GM21423 (cell line): Measurements from ENCODE around the gene IL10RA.
"Not testable (repeated sequence)": the region's sequence is repeated elsewhere in the genome, so short reads cannot be mapped to it uniquely, and the experiment has no call there.

Source experiments
- ATAC-seq: cut with Tn5 transposase; IDR thresholded peaks from one replicate; pipeline ENCODE4 v1.9.1; 2021; ENCODE audit warnings: mild to moderate bottlenecking, moderate library complexity; ENCODE audit not compliant: unreplicated experiment

Gene IL10RA

DNA sequence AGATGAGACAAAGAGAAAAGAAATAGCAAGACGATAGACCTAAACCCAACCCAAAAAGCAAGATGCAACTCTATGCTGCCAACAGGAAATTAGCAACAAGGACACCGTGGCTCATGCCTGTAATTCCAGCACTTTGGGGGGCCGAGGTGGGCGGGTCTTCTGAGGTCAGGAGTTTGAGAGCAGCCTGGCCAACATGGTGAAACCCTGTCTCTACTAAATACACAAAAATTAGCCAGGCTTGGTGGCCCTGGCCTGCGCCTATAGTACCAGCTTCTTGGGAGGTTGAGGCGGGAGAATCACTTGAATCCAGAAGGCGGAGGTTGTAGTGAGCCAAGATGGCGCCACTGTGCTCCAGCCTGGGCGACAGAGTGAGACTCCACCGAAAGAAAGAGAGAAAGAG, 24.3 kb upstream of the IL10RA start:
- ATAC-seq = no peak

DNA sequence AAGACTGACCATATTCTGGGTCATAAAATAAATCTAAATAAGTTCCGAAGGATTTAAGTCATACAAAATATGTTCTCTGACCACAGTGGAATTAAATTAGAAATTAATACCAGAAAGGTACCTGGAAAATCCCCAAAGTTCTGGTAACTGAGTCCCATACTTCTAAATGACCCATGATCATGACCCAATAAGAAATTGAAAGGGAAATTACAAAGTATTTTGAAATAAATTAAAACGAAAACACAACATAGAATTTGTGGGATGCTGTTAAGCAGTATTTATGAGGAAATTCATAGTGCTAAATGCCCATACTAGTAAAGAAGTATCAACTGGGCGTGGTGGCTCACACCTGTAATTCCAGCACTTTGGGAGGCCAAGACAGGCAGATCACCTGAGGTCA, 23.4 kb upstream of the IL10RA start:
- no peak for ATAC-seq

DNA sequence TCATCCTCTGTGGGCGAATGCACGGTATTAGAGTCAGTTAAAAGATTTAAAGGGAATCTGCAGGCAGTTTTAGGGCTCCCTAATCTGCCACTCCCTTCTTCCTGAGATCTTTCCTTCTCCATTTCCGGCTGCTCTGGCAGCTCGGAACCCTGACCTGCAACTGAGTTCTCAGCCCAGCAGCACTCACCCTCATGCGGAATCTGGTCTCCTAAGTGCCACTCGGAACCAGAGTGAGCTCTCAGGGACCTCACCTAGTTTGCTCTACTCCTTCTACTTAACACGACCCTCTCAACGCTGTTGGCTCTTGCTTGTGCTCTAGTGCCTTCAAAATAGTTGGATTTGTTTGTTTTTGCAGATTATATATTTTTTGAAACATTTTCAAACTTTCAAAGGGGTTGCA, 19.3 kb upstream of the IL10RA start:
- ATAC-seq = no peak

DNA sequence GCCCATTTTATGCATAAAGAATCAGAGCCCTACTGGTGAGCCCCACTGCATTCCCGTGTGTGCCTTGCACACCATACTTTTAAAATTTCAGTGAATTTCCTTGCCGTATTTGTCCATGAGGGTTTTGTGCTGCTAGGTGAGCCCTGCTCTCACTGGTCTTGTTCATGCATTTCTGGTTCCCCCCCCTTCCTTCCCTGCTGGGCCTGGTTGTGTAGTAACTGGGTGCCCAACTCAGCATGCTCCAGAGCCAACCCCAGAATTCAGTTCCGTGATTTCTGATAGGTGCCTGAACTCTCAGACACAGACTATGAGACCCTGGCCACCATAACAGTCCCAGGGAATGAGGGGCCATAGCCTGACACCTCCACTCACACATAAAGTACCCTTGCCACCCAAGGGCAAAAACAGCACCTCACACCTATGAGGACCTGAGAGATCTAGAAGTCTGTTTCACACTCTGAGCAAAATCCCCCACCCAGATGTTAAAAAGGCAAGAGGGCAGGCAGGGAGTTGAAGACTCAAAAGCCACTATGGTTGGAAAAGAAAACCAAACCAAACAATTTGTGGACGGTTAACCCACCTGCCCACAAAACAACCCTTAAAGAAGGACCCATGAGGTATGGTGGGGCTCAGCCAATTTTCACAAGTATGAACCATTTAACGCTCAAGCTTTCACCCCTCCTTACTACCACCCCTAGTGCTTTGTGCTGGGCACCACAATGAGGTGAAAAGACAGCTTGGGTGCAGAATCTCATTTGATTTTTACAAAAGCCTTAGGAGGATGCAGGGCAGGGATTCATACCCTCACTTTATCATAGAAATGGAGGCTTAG, 16.8 kb upstream of the IL10RA start:
- ATAC-seq = no peak

DNA sequence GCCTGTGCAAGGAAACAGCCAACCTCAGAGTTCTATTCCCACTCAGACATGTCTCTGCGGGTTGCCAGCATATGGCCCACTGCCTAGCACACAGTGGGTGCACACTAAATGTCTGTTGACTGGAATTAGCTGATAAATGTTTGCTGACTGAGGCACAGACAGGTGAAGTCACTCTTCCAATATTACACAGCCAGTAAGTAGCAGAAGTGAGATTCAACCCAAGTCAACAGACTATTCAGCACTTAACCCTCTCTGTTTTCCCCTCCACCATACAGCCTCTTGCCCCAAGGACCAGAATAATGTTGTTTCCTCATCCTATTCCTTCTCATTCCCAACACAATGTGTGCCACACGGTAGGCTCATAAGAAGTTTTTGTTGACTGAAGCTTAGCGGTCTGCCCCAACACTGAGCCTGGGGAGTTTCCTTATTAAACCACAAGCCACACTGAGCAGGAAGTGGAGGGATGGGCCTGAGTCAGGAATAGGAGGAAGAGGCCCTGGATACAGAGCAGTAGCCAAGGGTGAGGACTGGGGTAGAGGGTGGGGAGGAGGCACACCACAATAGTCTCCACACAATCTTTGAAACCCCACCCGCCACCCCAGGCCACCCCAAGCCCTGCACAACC, 15.7 kb upstream of the IL10RA start:
- no peak for ATAC-seq

DNA sequence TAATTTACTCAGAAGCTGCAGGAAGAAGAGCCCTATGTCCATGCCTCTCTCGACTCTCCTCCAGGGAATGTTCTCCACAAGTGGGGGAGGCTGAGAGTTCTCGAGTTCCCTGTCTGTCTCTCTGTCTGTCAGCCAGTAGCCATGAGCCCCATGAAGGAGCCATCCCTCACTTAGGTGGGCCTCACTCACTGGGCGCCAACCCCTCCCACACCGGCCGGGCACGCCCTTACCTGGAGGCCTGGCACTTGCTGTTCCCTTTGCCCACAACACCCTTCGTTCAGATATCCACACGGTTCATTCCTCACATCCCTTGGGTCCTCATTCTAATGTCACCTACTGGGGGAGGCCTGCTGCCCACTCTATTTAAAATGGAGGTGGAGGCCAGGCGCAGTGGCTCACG, 14.2 kb upstream of the IL10RA start:
- ATAC-seq = no peak

DNA sequence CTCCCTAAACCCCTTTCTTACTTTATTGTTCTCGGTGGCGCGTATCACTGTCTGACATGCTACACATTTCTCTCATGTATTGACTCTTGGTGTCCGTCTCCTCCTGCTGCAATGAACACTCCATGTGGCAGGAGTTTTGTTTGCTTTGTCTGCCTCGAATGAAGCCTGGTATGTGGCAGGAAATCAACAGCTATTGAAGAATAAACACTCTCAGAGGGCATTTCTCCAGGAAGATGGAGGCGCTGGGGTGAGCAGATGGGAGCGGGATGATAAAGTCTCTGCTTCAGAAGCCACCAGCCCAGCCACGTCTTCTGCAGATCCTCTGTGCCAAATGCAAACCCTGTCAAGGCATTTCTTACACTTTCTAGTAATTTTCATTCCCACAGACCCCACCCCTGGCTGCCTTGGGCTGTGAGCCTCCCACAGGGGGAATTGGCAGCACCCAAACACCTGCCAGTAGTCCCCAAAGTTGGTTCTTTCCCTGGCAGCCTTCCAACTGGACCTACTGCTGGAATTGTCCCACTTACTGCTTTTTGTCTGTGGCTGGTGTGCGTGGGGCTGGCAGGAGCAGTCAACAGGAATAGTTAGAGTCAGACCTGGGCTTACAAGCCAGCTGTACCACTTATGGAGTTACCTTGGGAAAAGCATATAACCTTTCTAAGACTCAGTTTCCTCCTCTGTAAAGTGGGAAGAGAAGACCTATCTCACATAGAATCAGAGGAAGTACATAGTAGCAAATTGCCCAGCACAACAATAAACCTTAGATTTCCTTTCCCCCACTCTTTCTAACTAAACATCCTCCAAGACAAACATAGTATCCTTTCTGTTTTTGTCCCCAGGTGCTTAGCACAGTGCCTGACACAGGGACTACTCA, 13.3 kb upstream of the IL10RA start:
- ATAC-seq = no peak

DNA sequence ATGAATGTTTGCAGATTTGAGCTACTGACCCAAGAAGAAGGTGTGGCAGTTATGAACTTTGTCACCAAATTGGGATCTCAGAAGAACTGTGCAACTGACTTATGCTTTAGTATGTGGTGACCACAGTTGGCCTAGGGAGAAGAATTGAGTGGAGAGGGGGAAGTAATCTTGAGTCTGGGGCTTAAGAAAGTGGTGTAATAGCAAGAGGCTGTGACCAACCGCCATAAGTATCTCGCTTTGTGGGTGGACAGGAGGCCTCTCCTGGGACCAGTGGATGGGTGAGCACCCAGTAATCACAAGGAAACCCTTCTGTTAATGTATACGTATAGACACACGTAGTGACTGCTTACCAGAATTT, 12.7 kb upstream of the IL10RA start:
- no peak for ATAC-seq

DNA sequence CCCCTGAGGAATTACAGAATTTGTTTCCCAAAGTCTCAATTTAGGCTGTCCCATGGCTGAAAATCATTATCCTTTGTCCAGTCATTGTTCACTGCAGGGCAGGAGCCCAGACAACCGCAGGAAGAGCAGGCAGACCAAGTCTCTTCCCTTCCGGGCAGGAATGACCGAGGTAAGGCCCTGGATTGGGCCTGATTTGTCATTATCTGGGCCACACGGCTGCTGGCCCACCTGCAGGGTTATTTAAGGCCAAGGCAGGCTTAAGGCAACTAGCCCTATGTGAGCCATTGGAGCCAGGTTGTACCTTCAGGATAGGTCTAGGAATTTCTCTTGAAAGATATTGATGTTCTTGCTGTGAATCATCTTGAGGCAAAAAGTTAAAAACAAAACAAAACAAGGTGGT, 9.7 kb upstream of the IL10RA start:
- no peak for ATAC-seq

DNA sequence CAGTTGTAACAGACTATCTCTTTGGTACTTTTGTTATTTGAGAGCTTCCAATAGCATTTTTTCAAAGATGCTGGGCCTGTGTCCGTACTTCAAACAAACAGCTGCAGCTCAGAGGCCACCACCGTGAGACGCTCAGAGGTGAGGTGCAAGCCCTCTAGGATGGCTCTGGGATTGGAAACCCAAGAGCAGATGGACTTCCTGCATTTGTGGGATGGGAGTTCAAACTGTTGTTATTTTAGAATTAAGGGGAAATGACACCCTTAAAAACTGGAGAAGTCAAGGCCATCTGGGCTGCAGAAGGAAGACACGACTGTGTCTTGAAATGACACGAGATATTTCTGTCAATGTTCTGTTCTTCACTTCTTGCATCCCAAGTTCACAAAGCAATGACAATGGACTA, 9.2 kb upstream of the IL10RA start:
- ATAC-seq = no peak

DNA sequence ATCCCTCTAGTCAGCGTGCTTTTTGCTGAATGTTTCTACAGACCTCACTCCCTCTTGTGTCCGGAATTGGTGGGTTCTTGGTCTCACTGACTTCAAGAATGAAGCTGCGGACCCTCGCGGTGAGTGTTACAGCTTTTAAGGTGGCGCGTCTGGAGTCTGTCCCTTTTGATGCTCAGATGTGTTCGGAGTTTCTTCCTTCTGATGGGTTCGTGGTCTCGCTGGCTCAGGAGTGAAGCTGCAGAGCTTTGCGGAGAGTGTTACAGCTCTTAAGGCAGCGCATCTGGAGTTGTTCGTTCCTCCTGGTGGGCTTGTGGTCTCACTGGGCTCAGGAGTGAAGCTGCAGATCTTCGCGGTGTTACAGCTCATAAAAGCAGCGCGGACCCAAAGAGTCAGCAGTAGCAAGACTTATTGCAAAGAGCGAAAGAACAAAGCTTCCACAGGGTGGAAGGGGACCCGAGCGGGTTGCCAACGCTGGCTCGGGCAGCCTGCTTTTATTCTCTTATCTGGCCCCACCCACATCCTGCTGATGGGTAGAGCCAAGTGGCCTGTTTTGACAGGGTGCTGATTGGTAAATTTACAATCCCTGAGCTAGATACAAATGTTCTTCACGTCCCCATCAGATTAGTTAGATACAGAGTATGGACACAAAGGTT, 8.5 kb upstream of the IL10RA start:
- ATAC-seq = not testable (repeated sequence)

DNA sequence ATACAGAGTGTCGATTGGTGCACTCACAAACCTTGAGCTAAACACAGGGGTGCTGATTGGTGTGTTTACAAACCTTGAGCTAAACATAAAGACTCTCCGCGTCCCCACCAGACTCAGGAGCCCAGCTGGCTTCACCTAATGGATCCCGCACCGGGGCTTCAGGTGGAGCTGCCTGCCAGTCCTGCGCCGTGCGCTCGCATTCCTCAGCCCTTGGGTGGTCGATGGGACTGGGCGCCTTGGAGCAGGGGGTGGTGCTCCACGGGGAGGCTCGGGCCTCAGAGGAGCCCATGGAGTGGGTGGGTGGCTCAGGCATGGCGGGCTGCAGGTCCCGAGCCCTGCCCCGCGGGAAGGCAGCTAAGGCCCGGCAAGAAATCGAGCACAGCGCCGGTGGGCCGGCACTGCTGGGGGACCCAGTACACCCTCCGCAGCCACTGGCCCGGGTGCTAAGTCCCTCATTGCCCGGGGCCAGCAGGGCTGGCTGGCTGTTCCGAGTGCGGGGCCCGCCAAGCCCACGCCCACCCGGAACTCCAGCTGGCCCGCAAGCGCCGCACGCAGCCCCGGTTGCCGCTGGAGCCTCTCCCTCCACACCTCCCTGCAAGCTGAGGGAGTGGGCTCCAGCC, 7.8 kb upstream of the IL10RA start:
- not testable (repeated sequence) for ATAC-seq

DNA sequence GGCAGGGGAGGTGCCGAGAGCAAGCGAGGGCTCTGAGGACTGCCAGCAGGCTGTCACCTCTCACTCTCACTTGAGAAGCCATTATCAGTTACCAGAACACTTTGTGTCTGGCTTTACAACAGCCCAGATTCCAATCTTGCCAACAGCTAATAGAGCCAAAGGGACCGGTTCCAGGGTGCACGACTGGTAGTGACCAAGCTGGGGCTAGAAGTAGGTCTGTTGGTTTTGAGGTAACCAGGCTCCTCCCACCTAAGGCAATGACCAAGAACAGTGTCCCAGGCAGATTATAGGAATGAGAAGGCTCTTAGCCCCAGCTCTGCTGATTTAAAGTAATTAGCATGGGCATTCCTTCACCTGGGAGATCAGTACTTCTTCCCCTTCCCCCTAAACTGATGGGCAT, 7.2 kb upstream of the IL10RA start:
- ATAC-seq = no peak

DNA sequence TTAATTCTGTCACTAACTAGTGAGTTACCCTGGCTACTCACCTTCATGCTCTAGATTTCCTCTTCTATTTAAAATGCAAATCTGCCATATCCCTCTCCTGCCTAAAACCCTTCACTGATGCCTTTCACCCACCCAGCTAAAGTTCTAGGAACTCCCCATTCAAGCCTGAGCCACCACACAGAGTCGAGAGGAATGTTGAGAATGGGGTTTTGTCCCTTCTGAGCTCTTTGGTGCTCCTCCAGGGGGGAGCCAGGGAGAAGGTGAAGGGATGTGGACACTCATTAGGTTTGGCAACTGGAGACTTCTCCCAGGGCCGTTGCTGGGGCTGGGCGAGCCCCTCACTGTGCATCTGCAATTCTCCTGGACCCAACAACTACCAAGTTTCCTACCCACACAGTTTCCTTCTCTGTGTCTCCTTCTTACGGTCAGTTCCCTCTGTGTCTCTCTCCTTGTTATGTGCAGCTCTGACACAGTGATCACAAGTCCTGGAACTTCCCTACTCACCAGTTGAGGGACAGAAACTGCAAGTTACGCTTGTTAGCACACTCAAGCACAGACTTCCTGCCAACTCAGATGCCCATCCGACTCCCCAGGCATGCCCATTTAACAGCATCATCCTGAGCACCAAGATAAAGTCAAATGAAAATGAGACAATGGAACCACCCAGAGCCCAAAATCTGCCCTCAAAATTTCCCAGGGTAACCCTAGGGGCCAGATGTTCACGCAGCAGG, 6.5 kb upstream of the IL10RA start:
- ATAC-seq = peak; percentile 74

DNA sequence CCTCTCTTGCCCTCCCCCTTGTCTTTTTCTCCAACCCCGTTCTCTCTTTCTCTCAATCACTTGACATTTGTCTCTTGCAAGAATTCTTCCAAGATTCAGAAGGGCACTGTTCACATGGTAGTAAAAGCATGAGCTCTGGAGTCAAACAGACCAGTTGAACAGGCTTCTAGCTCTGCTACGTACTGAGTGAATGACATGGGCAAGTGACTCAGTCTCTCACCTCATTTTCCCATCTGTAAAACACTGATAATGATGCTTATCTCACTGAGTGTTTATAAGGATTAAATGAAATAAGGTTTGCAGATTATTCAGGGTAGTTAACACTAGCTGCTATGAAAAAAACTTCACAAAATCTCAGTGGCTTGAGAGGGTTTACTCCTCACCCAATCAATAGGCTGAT, 5.9 kb upstream of the IL10RA start:
- peak; percentile 15 for ATAC-seq

DNA sequence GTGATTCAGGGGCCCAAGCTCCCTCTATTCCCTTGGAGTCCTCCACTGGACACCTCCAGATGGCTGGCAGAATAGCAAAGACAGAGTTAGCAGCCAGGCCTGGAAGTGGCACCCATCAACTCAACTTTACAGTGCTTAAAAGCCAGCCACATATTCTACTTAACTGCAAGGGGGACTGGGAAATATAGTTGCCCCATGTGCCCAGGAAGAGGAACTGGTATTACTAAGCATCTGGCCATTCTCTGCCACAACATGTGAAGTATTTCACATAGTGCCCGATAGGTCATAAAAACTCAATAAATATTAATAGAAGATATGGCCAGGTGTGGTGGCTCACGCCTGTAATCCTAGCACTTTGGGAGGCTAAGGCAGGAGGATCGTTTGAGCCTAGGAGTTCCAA, 5.5 kb upstream of the IL10RA start:
- no peak for ATAC-seq

DNA sequence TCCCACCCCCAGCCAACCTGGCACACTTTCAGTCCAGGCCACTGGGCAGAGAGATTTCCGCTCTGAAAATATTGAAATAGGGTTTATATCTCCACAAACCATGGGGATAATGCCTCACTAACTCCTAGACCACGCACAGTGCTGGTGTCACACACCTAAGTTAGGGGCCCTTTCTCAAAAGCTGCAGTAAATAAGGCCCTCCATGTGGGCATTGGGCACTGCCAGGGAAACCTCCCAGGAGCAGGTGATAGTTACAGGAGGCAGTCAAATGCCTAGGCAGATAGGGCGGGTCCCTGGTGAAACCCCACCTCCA, 3.1 kb upstream of the IL10RA start:
- ATAC-seq = no peak

DNA sequence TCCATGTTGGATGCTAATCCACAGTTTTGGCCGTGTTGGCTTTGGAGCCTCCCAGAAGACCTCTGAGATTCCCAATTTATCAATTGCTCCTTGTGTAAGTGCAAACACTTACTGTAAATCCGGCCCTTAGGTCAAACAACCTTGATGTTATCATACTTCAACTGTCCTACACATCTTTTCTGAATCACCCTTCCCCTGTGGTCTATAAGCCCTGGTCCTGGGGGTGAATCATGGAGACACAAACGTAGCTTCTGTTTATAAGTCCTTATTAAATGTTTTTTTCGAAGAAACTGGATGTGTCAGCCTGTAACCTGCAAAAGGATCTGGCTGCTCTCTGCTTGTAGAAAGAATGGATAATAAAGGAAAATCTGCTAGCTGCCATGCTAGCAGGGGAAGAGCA, 1.7 kb upstream of the IL10RA start:
- no peak for ATAC-seq

DNA sequence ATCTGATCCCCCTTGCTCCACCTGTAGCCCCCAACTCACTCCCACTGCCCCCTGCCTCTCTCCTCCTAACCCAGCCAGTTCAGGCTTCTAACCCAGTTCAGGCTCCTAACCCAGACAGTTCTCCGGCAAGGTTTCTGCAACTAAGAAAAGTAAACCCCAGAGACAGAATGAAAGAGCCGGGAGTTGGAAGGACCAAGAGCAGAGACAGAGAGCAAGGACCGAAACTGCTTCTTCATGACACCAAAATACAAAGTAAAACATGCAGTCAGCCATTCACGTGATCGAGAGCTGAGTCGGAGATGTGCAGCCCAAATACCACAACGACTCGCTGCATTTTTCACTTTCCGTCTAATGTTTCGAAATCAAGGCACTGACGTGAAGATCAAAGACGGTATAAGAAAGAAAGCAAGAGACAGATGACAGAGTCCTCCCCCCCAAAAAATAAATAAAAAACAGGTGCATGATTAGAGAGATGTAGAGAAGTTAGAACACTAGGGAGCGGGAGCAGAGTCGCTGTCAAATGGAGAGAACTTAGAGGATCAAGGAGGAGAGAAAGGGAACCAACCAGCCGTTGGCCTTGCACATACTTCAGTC, 884 bp downstream of the IL10RA start:
- ATAC-seq = peak; percentile 48
